ENCODE measurements around the gene CELF4. TPM values are rescaled to one million over a fixed set of nuclear protein-coding genes. Genes with fewer than 3 reads are reported as not detected.

Gene CELF4
- total and polyA plus RNA-seq, 2 of the 4 experiments (the other 2 are of a cell fraction), result not detected

DNA sequence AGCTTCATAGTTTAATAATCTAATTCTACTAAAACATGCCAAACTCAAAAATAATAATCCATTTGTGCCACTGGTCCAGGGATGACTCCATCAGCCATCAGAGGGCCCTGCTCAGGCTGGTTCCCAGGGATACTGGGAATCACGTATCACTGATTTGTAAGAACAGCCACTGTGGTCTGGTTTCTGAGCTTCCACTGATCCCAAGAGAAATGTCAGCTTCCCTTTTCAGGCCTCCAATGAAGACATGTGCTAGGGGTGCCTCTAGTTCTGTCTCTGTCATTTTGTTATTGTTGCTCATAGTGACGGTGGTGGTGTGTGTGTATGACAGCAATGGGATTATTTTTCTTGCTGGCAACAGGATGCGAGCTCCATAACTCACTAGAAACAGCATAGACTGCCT lies 83.2 kb downstream of the CELF4 start:
- no peak overlapping the region for H4K8ac ChIP-seq (ENCODE audit: low read depth in 2 of 2, low read length in 2 of 2)
- H3K27ac ChIP-seq (ENCODE audit: insufficient read depth, low read length), result no peak overlapping the region
- DNase-seq (no peak), ATAC-seq (ENCODE audit: low read depth) (no peak)
- H4K5ac ChIP-seq (ENCODE audit: low read depth, low read length), result no peak overlapping the region
- no peaks in the 10 kb centered on the region for H3K4me1 ChIP-seq (ENCODE audit: control insufficient read depth, insufficient read depth, low read length)
- no peak overlapping the region for H2BK120ac ChIP-seq (ENCODE audit: low read depth, low read length)
- TF ChIP-seq CEBPB (IDR thresholded peaks at IDR 0.05; ENCODE audit: low read depth, low read length) (no peak), SMC3 (IDR thresholded peaks at IDR 0.05; ENCODE audit: low read depth, low read length) (no peak), BHLHE40 (IDR thresholded peaks at IDR 0.05; ENCODE audit: low read depth, low read length) (no peak), CHD1 (IDR thresholded peaks at IDR 0.05; ENCODE audit: low read depth, low read length) (no peak), MXI1 (IDR thresholded peaks at IDR 0.05; ENCODE audit: borderline replicate concordance, low read depth, low read length) (no peak), FOS (IDR thresholded peaks at IDR 0.05; ENCODE audit: low read depth, low read length) (no peak), RAD21 (IDR thresholded peaks at IDR 0.05; ENCODE audit: low read length) (no peak), MAZ (IDR thresholded peaks at IDR 0.05; ENCODE audit: borderline replicate concordance, low read depth, low read length) (no peak), RFX5 (IDR thresholded peaks at IDR 0.05; ENCODE audit: low read depth, low read length) (no peak), RCOR1 (IDR thresholded peaks at IDR 0.05; ENCODE audit: insufficient replicate concordance, low read length) (no peak)
- no TSS peak for BruUV-seq (replicated peaks)
- H2AK5ac ChIP-seq (ENCODE audit: low read depth, low read length), result no peak overlapping the region
- no peak overlapping the region for H2AK9ac ChIP-seq (replicated peaks; ENCODE audit: low read depth, low read length, poor library complexity)
- H3K56ac ChIP-seq (ENCODE audit: extremely low read depth, insufficient read depth, low read length), result no peak overlapping the region
- no peaks in the 10 kb centered on the region for H3K9me1 ChIP-seq (ENCODE audit: insufficient read depth, low read length)
- dilution Hi-C loops (cut with HindIII; ENCODE audit: low sequenced_read_pairs, unreplicated experiment) (no loop called here), intact Hi-C loops (cut with micrococcal nuclease) (no loop called here), in situ Hi-C loops (cut with MboI; ENCODE audit: low sequenced_read_pairs) (loop anchor here (25.0 kb wide), 1 partner anchor 545 kb away; no protein-coding TSS in a partner anchor)
- WGBS, 2 experiments (ENCODE audit: extremely low coverage in 2 of 2, insufficient read length in 1 of 2), result 40% methylated on average over 1 of the region's 3 CpGs; no CpG with 5 or more reads in 1 of the 2 experiments
- H4K91ac ChIP-seq (ENCODE audit: insufficient read depth, low read depth, low read length), result no peak overlapping the region
- no peak overlapping the region for H2BK20ac ChIP-seq (ENCODE audit: low read depth, low read length)
- no peak overlapping the region for H3K4me2 ChIP-seq (ENCODE audit: low read depth, low read length)
- POLR2A ChIA-PET (ENCODE audit: unreplicated experiment), result no interaction called here
- H3K79me1 ChIP-seq (ENCODE audit: low read depth in 1 of 2, low read length in 2 of 2), result no peaks in the 10 kb centered on the region
- H2BK5ac ChIP-seq (ENCODE audit: low read depth, low read length, poor library complexity, severe bottlenecking), result no peak overlapping the region
- no peaks in the 10 kb centered on the region for H3K36me3 ChIP-seq (ENCODE audit: control insufficient read depth, insufficient read depth, low read length)
- H3K4me3 ChIP-seq (ENCODE audit: insufficient read depth, low read depth, low read length), result no peak overlapping the region
- no peaks in the 10 kb centered on the region for H4K20me1 ChIP-seq (ENCODE audit: insufficient read depth, low read length)
- H3K9me3 ChIP-seq (ENCODE audit: control insufficient read depth, insufficient read depth, low read length), result no peaks in the 10 kb centered on the region
- H3K14ac ChIP-seq (replicated peaks; ENCODE audit: low read depth, low read length), result no peak overlapping the region
- no peak overlapping the region for H2AFZ ChIP-seq (replicated peaks; ENCODE audit: low read length, poor library complexity)
- H3K27me3 ChIP-seq (ENCODE audit: control insufficient read depth, insufficient read depth, low read length), result peaks cover 23% of the 10 kb centered on the region
- H3K23ac ChIP-seq (ENCODE audit: low read depth, low read length), result no peak overlapping the region
- CTCF ChIA-PET, result no interaction called here
- H2BK15ac ChIP-seq (ENCODE audit: low read depth, low read length), result no peak overlapping the region
- H3K4ac ChIP-seq (ENCODE audit: low read depth, low read length), result no peak overlapping the region
- no peak overlapping the region for H3K9ac ChIP-seq (ENCODE audit: low read depth, low read length)
- H3K18ac ChIP-seq (ENCODE audit: low read depth, low read length), result no peak overlapping the region
